Activated CD4-positive, alpha-beta T cell treated with anti-CD3 and anti-CD28 coated beads for 48 hours (primary cell): ENCODE measurements around the gene ZNF722.
A peak's percentile ranks its signal among the peaks of the same experiment; 100 is the strongest.
"Not testable (repeated sequence)": the region's sequence is repeated elsewhere in the genome, so short reads cannot be mapped to it uniquely, and the experiment has no call there.

ENCODE experiments used
- DNase-seq: peaks from one replicate; pipeline ENCODE4 v3.0.0-alpha.2; 2020

ZNF722 gene

DNA sequence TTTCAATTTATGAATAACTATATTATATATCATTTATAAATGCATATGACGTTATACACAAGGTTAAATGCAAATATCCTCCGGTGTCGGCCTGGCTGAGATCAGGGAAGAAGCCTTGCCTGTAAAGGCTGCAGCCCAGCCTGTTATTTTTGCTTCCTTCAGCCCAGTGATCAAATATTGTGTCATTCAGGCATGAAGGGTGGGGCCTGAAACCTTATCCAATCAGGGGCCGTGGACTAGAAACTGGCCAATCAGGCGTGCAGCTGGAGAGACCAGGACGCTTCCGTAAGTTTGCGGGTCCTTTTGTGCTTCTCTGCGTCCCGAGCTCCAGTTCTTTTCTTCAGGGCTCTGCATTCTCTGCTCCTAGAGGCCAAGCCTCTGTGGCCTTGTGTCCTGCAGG lies at the start of gene ZNF722:
ZNF722 (plus strand) TSS at position 301 of the 400 bp plus-strand sequence. CDS start 113 bp downstream, outside the sequence.
- DNase-seq: no peak

DNA sequence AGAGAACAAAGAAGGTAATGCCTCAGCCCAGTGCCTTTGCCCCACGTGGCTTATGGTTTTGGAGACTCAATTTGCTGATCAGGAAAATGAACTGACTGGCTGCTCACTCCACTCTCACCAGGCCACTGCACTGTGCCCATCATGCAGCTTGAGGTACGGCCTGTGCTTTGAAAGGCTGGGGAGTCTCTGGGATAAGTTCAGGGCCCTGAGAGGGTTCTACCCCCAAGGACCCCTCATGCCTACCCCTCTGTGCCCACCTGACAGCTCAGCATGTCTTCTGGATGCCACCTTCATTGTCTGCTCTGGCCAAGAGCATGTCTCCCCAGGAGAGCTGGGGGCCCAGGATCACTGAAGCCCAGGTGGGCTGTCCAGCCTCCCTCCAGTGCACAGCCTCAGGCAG lies 45.5 kb upstream of the ZNF722 start:
- no peak for DNase-seq

DNA sequence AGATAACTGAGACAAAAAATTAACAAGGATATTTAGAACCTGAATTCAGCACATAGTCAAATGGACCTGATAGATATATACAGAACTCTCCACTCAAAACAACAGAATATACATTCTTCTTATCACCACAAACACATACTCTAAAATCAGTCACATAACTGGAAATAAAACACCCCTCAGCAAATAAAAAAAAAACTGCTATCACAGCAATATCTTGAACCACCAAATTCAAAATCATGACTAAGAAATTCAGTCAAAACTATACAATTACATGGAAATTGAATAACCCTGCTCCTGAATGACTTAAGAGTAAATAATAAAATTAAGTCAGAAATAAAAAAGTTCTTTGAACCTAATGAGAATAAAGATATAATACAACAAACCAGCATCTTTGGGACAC lies 30.0 kb upstream of the ZNF722 start:
- no peak for DNase-seq

DNA sequence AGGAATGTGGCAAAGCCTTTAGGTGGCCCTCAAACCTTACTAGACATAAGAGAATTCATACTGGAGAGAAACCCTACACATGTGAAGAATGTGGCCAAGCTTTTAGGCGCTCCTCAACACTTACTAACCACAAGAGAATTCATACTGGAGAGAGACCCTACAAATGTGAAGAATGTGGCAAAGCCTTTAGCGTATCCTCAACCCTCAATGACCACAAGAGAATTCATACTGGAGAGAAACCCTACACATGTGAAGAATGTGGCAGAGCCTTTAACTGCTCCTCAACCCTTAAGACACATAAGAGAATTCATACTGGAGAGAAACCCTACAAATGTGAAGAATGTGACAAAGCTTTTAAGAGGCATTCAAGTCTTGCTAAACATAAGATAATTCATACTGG lies 16.8 kb downstream of the ZNF722 start:
- DNase-seq: not testable (repeated sequence)

DNA sequence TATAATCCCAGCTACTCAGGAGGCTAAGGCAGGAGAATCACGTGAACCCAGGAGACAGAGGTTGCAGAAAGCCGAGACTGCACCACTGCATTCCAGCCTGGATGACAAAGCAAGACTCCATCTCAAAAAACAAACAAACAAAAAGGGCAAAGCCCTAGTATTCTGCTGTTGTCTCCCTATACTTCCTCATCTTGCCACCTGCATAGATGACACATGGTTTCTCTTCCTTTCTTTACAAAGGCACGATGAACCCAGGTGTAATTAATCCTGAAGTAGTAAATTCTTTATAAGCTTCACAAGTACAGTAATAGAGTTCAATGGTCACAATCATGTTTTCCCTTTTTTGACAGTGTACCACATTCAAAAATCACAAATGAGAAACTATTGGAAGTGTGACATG lies 36.7 kb downstream of the ZNF722 start:
- no peak for DNase-seq

DNA sequence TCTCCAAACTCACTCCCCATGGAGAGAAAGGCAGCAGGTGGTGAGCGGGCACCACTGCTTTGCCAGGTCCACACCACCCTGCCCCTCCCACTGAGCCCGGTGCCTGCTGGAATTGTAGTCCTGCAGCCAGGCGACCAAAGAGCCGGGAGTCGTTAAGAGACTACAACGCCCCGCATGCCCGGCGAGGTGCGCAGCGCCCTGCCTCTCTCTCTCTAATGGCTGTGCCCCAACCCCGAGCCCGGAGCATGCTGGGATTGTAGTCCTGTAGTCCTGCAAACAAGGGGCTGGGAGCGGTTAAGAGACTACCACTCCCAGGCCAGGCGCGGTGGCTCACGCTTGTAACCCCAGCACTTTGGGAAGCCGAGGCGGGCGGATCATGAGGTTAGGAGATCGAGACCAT lies 38.4 kb downstream of the ZNF722 start:
- no peak for DNase-seq

DNA sequence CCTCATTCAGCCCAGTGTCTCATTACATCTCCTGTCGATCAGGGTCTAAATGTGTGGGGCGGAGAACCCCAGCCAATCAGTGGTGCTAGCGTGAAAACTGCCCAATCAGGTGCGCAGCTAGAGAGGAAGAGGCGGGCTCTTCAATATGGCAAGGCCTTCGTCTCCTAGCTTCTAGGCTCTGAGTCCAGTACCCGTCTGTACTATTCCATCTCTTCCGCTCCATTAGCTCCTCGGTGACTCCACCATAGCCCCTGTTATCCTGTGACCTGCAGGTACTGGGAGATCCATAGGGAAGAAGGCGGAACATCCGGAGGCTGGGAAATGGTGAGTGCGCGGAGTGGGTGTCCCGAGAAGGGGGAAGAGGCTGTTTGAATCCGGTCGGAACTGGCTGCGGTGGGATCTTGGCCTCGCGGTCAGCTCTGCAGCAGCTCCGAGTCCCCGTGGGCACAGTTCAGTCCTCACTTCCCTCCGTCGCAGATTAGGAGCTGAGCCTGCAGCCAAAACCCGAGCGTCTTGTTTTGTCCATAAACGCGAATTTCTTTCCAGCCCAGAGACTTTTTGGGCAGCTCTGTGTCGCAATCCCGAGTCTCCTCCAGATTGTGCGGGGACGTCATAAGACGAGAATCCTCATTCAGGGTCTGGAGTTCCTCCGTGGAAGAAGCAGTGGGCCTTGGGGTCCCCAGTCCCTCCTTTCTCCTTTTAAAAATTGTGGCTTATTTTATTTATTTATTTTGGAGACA lies 46.8 kb downstream of the ZNF722 start, which contains the start of gene ZNF727:
ZNF727 (plus strand) TSS at position 134 of the 740 bp plus-strand sequence; CDS start at position 322, 188 bp downstream.
- peak; percentile 48 for DNase-seq

DNA sequence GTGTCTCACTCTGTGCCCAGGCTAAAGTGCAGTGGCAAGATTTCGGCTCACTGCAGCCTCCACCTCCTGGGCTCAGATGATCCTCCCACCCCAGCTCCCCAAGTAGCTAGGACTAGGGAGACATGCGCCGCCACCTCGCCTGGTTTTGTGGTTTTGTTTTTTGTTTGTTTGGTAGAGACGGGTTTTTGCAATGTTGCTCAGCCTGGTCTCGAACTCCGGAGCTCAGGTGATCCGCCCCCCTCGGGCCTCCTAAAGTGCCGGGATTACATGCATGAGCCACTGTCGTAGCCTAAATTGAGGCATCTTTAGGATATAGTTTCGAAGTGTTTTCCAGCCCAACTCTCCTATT lies 47.4 kb downstream of the ZNF722 start:
- no peak for DNase-seq
